ENCODE results near the gene CYTH1.
A peak's percentile ranks its signal among the peaks of the same experiment; 100 is the strongest.

CYTH1 gene

GRCh38 chr17:78780335-78780734, 1.7 kb downstream of the CYTH1 start:
- Histone ChIP-seq H3K36me3 (ENCODE audit: control insufficient read depth in 2 of 2, insufficient read depth in 1 of 2, low read length in 2 of 2) (no peaks in the 10 kb centered on the region; a peak in 1 of 3 replicates), H3K9me3 (ENCODE audit: control insufficient read depth, insufficient read depth, low read depth, low read length) (no peaks in the 10 kb centered on the region), H3K4me3 (ENCODE audit: low read depth, low read length) (no peak overlapping the region), H3K27ac (ENCODE audit: extremely low read depth, low read depth, low read length) (no peak overlapping the region), H3K4me1 (ENCODE audit: control insufficient read depth, insufficient read depth, low read length) (no peaks in the 10 kb centered on the region)
- CTCF ChIA-PET = interaction anchor here (0.7 to 0.9 kb wide), 2 partner anchors 12 to 188 kb away, joined by 3 to 4 read pairs; no protein-coding TSS in a partner anchor
- TF ChIP-seq ZNF18 (tag by site-specific recombination; IDR thresholded peaks at IDR 0.05) (peak; percentile 1), ZNF398 (tag by site-specific recombination; IDR thresholded peaks at IDR 0.05) (no peak), TCF7L2 (IDR thresholded peaks at IDR 0.05; ENCODE audit: borderline replicate concordance, low read depth, low read length) (no peak), GLIS1 (tag by site-specific recombination; IDR thresholded peaks at IDR 0.05) (no peak), ZNF155 (tag by site-specific recombination; IDR thresholded peaks at IDR 0.05) (no peak), HIC1 (tag by site-specific recombination; IDR thresholded peaks at IDR 0.05) (no peak), SCRT2 (tag by site-specific recombination; IDR thresholded peaks at IDR 0.05) (peak; percentile 37; the same call in 1 of the 2 replicates), ZNF133 (tag by site-specific recombination; IDR thresholded peaks at IDR 0.05) (no peak), PRDM2 (tag by site-specific recombination; IDR thresholded peaks at IDR 0.05; ENCODE audit: borderline replicate concordance) (no peak), ZBTB20 (tag by site-specific recombination; IDR thresholded peaks at IDR 0.05) (no peak), ZBTB1 (tag by site-specific recombination; IDR thresholded peaks at IDR 0.05) (no peak), KLF1 (tag by site-specific recombination; IDR thresholded peaks at IDR 0.05) (peak; percentile 48), ZNF580 (tag by site-specific recombination; IDR thresholded peaks at IDR 0.05) (no peak)
- POLR2A ChIA-PET = interaction anchor here (0.5 kb wide), 1 partner anchor 14 kb away, joined by 4 read pairs; no protein-coding TSS in a partner anchor

All from HEK293 (cell line).